ENCODE data around the gene AIFM3.

DNA sequence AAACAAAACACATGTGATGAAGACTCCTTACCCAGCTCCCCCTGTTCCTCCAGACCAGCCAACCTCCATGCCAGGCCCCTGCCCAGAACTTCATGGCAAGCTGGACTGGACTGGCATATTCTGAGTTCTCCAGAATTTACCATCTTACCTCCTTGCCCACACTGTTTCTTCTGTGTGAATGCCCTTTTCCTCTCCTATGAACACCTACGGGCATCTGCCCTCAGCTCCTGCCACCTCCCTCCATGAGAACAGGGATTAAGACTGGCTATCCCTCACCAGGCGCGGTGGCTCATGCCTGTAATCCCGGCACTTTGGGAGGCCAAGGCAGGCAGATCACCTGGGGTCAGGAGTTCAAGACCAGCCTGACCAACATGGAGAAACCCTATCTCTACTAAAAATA is 6.4 kb upstream of the AIFM3 start:
- TF ChIP-seq, protein P1, sequence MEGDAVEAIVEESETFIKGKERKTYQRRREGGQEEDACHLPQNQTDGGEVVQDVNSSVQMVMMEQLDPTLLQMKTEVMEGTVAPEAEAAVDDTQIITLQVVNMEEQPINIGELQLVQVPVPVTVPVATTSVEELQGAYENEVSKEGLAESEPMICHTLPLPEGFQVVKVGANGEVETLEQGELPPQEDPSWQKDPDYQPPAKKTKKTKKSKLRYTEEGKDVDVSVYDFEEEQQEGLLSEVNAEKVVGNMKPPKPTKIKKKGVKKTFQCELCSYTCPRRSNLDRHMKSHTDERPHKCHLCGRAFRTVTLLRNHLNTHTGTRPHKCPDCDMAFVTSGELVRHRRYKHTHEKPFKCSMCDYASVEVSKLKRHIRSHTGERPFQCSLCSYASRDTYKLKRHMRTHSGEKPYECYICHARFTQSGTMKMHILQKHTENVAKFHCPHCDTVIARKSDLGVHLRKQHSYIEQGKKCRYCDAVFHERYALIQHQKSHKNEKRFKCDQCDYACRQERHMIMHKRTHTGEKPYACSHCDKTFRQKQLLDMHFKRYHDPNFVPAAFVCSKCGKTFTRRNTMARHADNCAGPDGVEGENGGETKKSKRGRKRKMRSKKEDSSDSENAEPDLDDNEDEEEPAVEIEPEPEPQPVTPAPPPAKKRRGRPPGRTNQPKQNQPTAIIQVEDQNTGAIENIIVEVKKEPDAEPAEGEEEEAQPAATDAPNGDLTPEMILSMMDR (IDR thresholded peaks at IDR 0.05) = no peak
- TF ChIP-seq POLR2A (IDR thresholded peaks at IDR 0.05) = no peak

All from thyroid gland (tissue), 4 donors.